Adrenal gland (tissue), 12 donors: ENCODE data around the gene MLYCD. TPM values are rescaled to one million over a fixed set of nuclear protein-coding genes. Genes with fewer than 3 reads are reported as not detected.

ENCODE experiments used
- DNase-seq, 7 donors: peaks; one replicate each; pipeline ENCODE4 v3.0.0-alpha.2; 2019 to 2020
- H3K27ac ChIP-seq, 5 donors: fragments of 200-600 bp; sonication (generic) in 4 of 5; 1 replicate in 3 of 5; 2 replicates in 2 of 5; pipeline versions ENCODE4 v1.5.1 to v1.8.0; 2016 to 2020; ENCODE audit warnings: mild to moderate bottlenecking in 1 of 5
- H3K27me3 ChIP-seq: fragments of 200-600 bp; 2 replicates; pipeline ENCODE4 v1.8.0; 2021
- H3K36me3 ChIP-seq, 2 donors: fragments of 200-600 bp; replicated peaks in 1 of 2; 1 replicate in 1 of 2; 2 replicates in 1 of 2; pipeline versions ENCODE4 v1.5.1 to v1.8.0; 2018 to 2022
- H3K4me1 ChIP-seq, 2 donors: fragments of 200-600 bp; replicated peaks in 1 of 2; 1 replicate in 1 of 2; 2 replicates in 1 of 2; pipeline versions ENCODE4 v1.5.1 to v1.8.0; 2018 to 2021
- H3K4me3 ChIP-seq, 4 donors: fragments of 200-600 bp; sonication (generic) in 3 of 4; one replicate each; pipeline ENCODE4 v1.5.1; 2016 to 2018
- H3K9me3 ChIP-seq, 3 donors: fragments of 200-600 bp; sonication (generic) in 1 of 3; replicated peaks in 1 of 3; 1 replicate in 2 of 3; 2 replicates in 1 of 3; pipeline versions ENCODE4 v1.5.1 to v1.8.0; 2016 to 2021
- POLR2A ChIP-seq, 2 donors: fragments of 450-650 bp; IDR thresholded peaks; one replicate each; pipeline ENCODE4 v1.6.1; 2017; ENCODE audit warnings: antibody characterized with exemption in 2 of 2, mild to moderate bottlenecking in 2 of 2, moderate library complexity in 1 of 2
- WGBS, 4 donors: extraction: QIAGEN DNeasy Blood & Tissue Kit in 2 of 4; methylation state at CpG; one replicate each; pipeline versions ENCODE4 v1.1.5 to v1.1.7; 2013 to 2017; 5-methylcytosine and 5-hydroxymethylcytosine counted together
- intact Hi-C, 2 donors: fragments of 100-400 bp; cut with DNase I; formaldehyde crosslinking; loops; one replicate each; pipeline versions ENCODE4 v1.14.1 to v1.15.0; 2022 to 2023
- polyA plus RNA-seq, 3 donors: library from polyadenylated mRNA; stranded (reverse); fragments of 200-250 nt in 2 of 3; fragments of 350-450 nt in 1 of 3; fragmentation: Illumina TruSeq in 1 of 3; extraction: RNeasy Lipid Tissue Mini Kit (QIAGEN cat#74804) in 1 of 3; gene quantifications; one replicate each; pipeline ENCODE4 v1.2.3, GENCODE V29; 2013 to 2014
- total RNA-seq, 9 donors: library from RNA; depleted of rRNA in 4 of 9; stranded (reverse); fragments of >200 nt in 4 of 9; fragments of 120-200 nt in 1 of 9; fragmentation: NEBNext Ultra II Directional in 1 of 9; extraction: Animal tissue kit (Norgen Biotek cat#: 25700) in 1 of 9; gene quantifications; one replicate each; pipeline versions ENCODE4 v1.1.0 to v1.2.4, GENCODE V29; 2013 to 2023
- TF ChIP-seq, protein P1 (sequence below), 6 experiments: fragments of 450-650 bp in 4 of 6; fragments of 200-600 bp in 2 of 6; sonication (generic) in 1 of 6; IDR thresholded peaks; 1 replicate in 5 of 6; 2 replicates in 1 of 6; pipeline versions ENCODE4 v1.5.1 to v1.8.0; 2016 to 2021; ENCODE audit warnings: antibody characterized with exemption in 6 of 6, mild to moderate bottlenecking in 2 of 6, moderate library complexity in 1 of 6
- donor health status: healthy with polysubstance abuse.
- donor health status: Bipolar disorder and iron deficiency.
- donor health status: DM: yes; HTN: yes; CAD: no.
- donor health status: DM: no; HTN: no; CAD: no.
- donor health status: DM: no; HTN: no; CAD: no.
- donor health status: DM: yes; HTN: yes; CAD: no.

MLYCD gene
- total and polyA plus RNA-seq, 12 donors: 3.9 to 16.6 (median 10.2) TPM

DNA sequence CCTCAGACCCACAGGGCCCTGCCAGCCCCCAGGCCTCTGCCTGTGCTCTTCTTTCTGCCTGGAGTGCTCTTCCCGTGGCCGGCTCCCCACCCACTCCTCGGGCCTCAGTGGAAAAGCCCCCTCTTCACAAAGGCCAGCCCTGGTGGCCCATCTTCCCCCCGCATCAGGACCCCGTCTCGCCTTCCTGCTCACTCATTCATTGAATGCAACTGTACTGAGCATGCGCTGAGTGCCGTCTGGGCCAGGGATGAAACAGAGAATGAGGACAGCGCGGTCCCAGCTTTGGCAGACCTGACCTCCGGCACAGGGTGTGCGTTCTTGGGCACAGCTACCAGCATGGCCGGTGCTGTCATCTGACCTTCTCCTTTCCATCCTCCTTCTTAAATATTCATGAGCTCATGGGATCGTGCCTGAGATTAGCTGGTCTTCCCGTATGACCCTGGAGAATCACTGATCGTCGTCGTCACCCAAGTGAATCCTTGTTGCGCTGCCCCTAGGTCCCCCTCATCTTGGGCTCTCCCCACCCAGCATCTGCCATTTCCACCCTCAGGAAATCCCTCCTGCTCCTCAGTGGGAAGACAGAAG lies 37.8 kb downstream of the MLYCD start:
- intact Hi-C loops: no loop called here
- WGBS, 4 donors: 81 to 89% (median 85%) methylated on average over 18 to 19 of the region's 19 CpGs
- no peak for TF ChIP-seq POLR2A (IDR thresholded peaks at IDR 0.05)
- TF ChIP-seq, protein P1, sequence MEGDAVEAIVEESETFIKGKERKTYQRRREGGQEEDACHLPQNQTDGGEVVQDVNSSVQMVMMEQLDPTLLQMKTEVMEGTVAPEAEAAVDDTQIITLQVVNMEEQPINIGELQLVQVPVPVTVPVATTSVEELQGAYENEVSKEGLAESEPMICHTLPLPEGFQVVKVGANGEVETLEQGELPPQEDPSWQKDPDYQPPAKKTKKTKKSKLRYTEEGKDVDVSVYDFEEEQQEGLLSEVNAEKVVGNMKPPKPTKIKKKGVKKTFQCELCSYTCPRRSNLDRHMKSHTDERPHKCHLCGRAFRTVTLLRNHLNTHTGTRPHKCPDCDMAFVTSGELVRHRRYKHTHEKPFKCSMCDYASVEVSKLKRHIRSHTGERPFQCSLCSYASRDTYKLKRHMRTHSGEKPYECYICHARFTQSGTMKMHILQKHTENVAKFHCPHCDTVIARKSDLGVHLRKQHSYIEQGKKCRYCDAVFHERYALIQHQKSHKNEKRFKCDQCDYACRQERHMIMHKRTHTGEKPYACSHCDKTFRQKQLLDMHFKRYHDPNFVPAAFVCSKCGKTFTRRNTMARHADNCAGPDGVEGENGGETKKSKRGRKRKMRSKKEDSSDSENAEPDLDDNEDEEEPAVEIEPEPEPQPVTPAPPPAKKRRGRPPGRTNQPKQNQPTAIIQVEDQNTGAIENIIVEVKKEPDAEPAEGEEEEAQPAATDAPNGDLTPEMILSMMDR (IDR thresholded peaks at IDR 0.05): no peak
- Histone ChIP-seq H3K36me3 (no peaks in the 10 kb centered on the region), H3K4me1 (peaks cover 7 to 15% of the 10 kb centered on the region in 2 donors), H3K9me3 (no peaks in the 10 kb centered on the region), H3K27me3 (no peaks in the 10 kb centered on the region), H3K27ac (no peak overlapping the region), H3K4me3 (no peak overlapping the region)
- no peak for DNase-seq

DNA sequence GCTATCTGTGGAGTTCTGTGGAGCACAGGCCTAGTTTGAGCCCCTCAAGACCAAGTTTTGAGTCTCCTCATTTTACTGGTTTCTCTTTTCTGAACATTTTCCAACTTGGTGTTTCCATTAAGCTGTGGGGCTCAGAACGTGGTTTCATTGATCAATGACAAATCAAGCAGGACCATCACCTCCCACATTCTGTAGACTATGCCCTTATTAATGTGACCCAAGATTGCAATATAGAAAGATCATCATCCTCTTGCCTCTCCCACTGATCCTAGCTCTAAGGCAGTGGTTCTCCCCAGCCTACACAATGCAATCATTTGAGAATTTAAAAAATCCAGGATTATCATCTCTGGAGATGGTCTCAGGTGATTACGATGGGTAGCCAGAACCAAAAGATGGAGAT lies 38.4 kb downstream of the MLYCD start:
- Histone ChIP-seq H3K36me3 (no peaks in the 10 kb centered on the region), H3K27me3 (no peaks in the 10 kb centered on the region), H3K4me3 (no peak overlapping the region), H3K9me3 (no peaks in the 10 kb centered on the region), H3K4me1 (peaks cover 7 to 15% of the 10 kb centered on the region in 2 donors), H3K27ac (no peak overlapping the region)
- TF ChIP-seq, protein P1 (IDR thresholded peaks at IDR 0.05): no peak
- no peak for TF ChIP-seq POLR2A (IDR thresholded peaks at IDR 0.05)
- intact Hi-C loops: no loop called here
- WGBS, 4 donors: 93 to 98% (median 94%) methylated on average over 2 of the region's 2 CpGs
- DNase-seq: no peak

DNA sequence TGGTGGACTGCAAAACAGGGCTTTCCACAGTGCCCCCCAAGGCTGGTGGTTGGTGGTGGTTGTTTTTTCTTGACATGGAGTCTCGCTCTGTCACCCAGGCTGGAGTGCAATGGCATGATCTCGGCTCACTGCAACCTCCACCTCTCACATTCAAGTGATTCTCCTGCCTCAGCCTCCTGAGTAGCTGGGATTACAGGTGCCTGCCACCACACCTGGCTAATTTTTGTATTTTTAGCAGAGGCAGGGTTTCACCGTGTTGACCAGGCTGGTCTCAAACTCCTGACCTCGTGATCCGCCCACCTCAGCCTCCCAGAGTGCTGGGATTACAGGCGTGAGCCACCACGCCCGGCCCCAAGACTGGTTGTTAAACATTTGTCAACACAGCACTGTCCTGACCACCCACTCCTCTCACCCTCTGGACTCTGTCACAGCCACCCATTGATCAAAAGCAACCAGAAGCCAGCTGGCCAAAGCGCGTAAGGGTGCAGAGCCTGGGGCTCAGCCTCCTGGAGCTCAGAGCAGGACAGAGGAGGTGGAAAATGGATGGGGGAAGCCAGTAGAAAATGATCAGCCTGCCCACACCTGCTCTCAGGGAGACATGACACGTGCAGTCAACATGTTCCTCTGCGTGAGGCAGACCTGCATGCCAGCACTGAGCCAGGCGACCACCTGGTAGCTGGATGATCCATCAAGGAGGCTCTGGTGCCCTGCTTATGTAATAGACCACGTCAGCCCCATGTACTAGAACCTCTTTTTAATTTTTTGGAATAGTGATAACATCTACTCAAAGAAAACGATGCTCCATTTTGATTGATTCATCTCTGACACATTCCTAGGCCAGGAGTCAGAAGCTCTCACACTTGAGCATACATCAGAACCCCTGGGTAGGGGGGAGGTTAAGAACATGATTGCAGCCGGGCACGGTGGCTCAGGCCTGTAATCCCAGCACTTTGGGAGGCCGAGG lies 39.3 kb downstream of the MLYCD start:
- no peak for DNase-seq
- intact Hi-C loops: no loop called here
- no peaks in the 10 kb centered on the region for H3K36me3 ChIP-seq
- H3K4me3 ChIP-seq: no peak overlapping the region
- TF ChIP-seq, protein P1 (IDR thresholded peaks at IDR 0.05): no peak
- no peak for TF ChIP-seq POLR2A (IDR thresholded peaks at IDR 0.05)
- no peaks in the 10 kb centered on the region for H3K9me3 ChIP-seq
- H3K27me3 ChIP-seq: no peaks in the 10 kb centered on the region
- peaks cover 0 to 21% of the 10 kb centered on the region in 2 donors for H3K4me1 ChIP-seq
- 89 to 91% (median 91%) methylated on average over 16 to 18 of the region's 18 CpGs for WGBS, 4 donors
- H3K27ac ChIP-seq: no peak overlapping the region

DNA sequence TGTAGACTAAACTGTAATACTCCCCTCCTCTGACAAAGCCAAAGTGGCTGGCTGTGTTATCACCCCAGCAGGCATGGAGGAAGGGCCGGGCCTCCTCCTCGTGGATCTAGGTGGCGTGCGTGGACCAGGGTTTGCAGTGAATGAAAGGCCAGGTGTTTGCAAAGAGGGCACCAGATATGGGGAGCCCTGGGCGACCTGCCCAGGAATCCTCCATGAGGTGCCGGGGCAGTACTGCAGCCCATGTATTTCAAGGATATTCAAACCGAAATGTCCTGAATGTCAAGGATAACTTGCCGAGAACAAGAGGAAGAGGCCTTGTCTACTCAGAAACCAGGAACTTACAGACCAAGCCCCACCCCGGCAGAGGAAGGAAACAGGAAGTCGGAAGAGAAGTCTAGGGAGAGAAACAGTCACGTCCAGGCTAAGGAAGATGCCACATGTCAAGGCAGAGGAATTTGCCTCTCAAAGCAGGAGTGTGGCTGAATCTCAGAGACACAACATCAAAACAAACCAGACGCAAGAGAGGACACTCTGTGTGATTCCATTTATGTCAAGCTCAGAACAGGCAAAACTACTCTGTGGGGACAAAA lies 40.4 kb downstream of the MLYCD start:
- Histone ChIP-seq H3K27me3 (no peaks in the 10 kb centered on the region), H3K4me3 (no peak overlapping the region), H3K27ac (peak overlapping the region in 2 of 5 donors; percentile 38 to 60), H3K4me1 (peaks cover 0 to 20% of the 10 kb centered on the region in 2 donors), H3K9me3 (no peaks in the 10 kb centered on the region), H3K36me3 (no peaks in the 10 kb centered on the region)
- 35 to 44% (median 41%) methylated on average over 8 to 12 of the region's 12 CpGs for WGBS, 4 donors
- intact Hi-C loops: no loop called here
- TF ChIP-seq, protein P1 (IDR thresholded peaks at IDR 0.05): peak in 2 of 6 experiments; percentile 23 to 26
- no peak for TF ChIP-seq POLR2A (IDR thresholded peaks at IDR 0.05)
- DNase-seq: peak in 2 of 7 donors; percentile 22 to 49
